Measurements from ENCODE around the gene PPP2R5A.
A peak's percentile ranks its signal among the peaks of the same experiment; 100 is the strongest.
"Not testable (repeated sequence)": the region's sequence is repeated elsewhere in the genome, so short reads cannot be mapped to it uniquely, and the experiment has no call there.

The PPP2R5A gene

GRCh38 chr1:212297338-212297737 lies 12.1 kb downstream of the PPP2R5A start:
- no peak for DNase-seq (ENCODE audit: low spot score)

- DNase-seq (ENCODE audit: low spot score): no peak
Measured at GRCh38 chr1:212301580-212301979, 16.4 kb downstream of the PPP2R5A start.

GRCh38 chr1:212302745-212303383 lies 17.7 kb downstream of the PPP2R5A start:
- no peak for DNase-seq (ENCODE audit: low spot score)

GRCh38 chr1:212305342-212305741 lies 20.1 kb downstream of the PPP2R5A start:
- no peak for DNase-seq (ENCODE audit: low spot score)

GRCh38 chr1:212305984-212306452 lies 20.8 kb downstream of the PPP2R5A start:
- DNase-seq (ENCODE audit: low spot score): not testable (repeated sequence)

GRCh38 chr1:212309967-212310366 lies 24.8 kb downstream of the PPP2R5A start:
- no peak for DNase-seq (ENCODE audit: low spot score)

GRCh38 chr1:212310383-212310782 lies 25.2 kb downstream of the PPP2R5A start:
- no peak for DNase-seq (ENCODE audit: low spot score)

GRCh38 chr1:212311836-212312497 lies 26.8 kb downstream of the PPP2R5A start:
- DNase-seq (ENCODE audit: low spot score): no peak

GRCh38 chr1:212313616-212314015 lies 28.4 kb downstream of the PPP2R5A start:
- no peak for DNase-seq (ENCODE audit: low spot score)

GRCh38 chr1:212315184-212315583 lies 30.0 kb downstream of the PPP2R5A start:
- no peak for DNase-seq (ENCODE audit: low spot score)

- peak; percentile 21 for DNase-seq (ENCODE audit: low spot score)
Measured at GRCh38 chr1:212315907-212316306, 30.7 kb downstream of the PPP2R5A start.

- no peak for DNase-seq (ENCODE audit: low spot score)
Measured at GRCh38 chr1:212317916-212318315, 32.7 kb downstream of the PPP2R5A start.

GRCh38 chr1:212321031-212321430 lies 35.8 kb downstream of the PPP2R5A start:
- not testable (repeated sequence) for DNase-seq (ENCODE audit: low spot score)

GRCh38 chr1:212323066-212323465 lies 37.9 kb downstream of the PPP2R5A start:
- no peak for DNase-seq (ENCODE audit: low spot score)

GRCh38 chr1:212326541-212326940 lies 41.3 kb downstream of the PPP2R5A start:
- no peak for DNase-seq (ENCODE audit: low spot score)

- DNase-seq (ENCODE audit: low spot score): no peak
Measured at GRCh38 chr1:212328248-212328647, 43.0 kb downstream of the PPP2R5A start.

GRCh38 chr1:212329105-212329504 lies 43.9 kb downstream of the PPP2R5A start:
- DNase-seq (ENCODE audit: low spot score): no peak

GRCh38 chr1:212341090-212341489 lies 55.9 kb downstream of the PPP2R5A start:
- DNase-seq (ENCODE audit: low spot score): no peak

GRCh38 chr1:212344905-212345304 lies 59.7 kb downstream of the PPP2R5A start:
- no peak for DNase-seq (ENCODE audit: low spot score)

- no peak for DNase-seq (ENCODE audit: low spot score)
Measured at GRCh38 chr1:212346601-212347000, 61.4 kb downstream of the PPP2R5A start.

- DNase-seq (ENCODE audit: low spot score): no peak
Measured at GRCh38 chr1:212351588-212352362, 66.6 kb downstream of the PPP2R5A start.

- no peak for DNase-seq (ENCODE audit: low spot score)
Measured at GRCh38 chr1:212353181-212353580, 68.0 kb downstream of the PPP2R5A start.

- DNase-seq (ENCODE audit: low spot score): no peak
Measured at GRCh38 chr1:212354464-212354863, 69.3 kb downstream of the PPP2R5A start.
